Kidney (tissue), 14 donors: ENCODE measurements around the gene NPRL2. TPM values are rescaled to one million over a fixed set of nuclear protein-coding genes. Genes with fewer than 3 reads are reported as not detected.

Experiments used
- DNase-seq, 5 donors: peaks; one replicate each; pipeline ENCODE4 v3.0.0-alpha.2; 2013 to 2020
- FAIRE-seq: peaks from 2 replicates; lab custom pipeline; 2012; peaks lifted over from hg19 to GRCh38; lab: Jason Lieb, UNC
- H3K27ac ChIP-seq, 2 donors: one replicate each; pipeline ENCODE4 v1.7.0; 2013; ENCODE audit warnings: low read depth in 2 of 2, low read length in 2 of 2, inconsistent platforms in 1 of 2
- H3K27me3 ChIP-seq: one replicate; pipeline ENCODE4 v1.7.1; 2013; ENCODE audit warnings: low read length, inconsistent platforms; ENCODE audit not compliant: control insufficient read depth, insufficient read depth
- H3K36me3 ChIP-seq, 3 donors: one replicate each; pipeline versions ENCODE4 v1.7.0 to v1.7.1; 2013; ENCODE audit warnings: low read length in 3 of 3, control low read depth in 1 of 3, inconsistent platforms in 1 of 3; ENCODE audit not compliant: insufficient read depth in 3 of 3, control insufficient read depth in 2 of 3
- H3K4me1 ChIP-seq, 3 donors: one replicate each; pipeline versions ENCODE4 v1.7.0 to v1.7.1; 2013; ENCODE audit warnings: low read length in 3 of 3, inconsistent platforms in 1 of 3, low read depth in 1 of 3; ENCODE audit not compliant: control insufficient read depth in 2 of 3, insufficient read depth in 2 of 3
- H3K4me3 ChIP-seq, 3 donors: one replicate each; pipeline versions ENCODE4 v1.7.0 to v1.8.1; 2013; ENCODE audit warnings: low read length in 3 of 3, control low read depth in 1 of 3, inconsistent platforms in 1 of 3
- H3K9ac ChIP-seq, 3 donors: one replicate each; pipeline versions ENCODE4 v1.7.0 to v1.7.1; 2013; ENCODE audit warnings: low read length in 3 of 3, control low read depth in 1 of 3, inconsistent platforms in 1 of 3
- H3K9me3 ChIP-seq, 3 donors: one replicate each; pipeline versions ENCODE4 v1.7.0 to v1.7.1; 2013; ENCODE audit warnings: low read length in 3 of 3, control low read depth in 1 of 3, inconsistent platforms in 1 of 3; ENCODE audit not compliant: control insufficient read depth in 2 of 3, insufficient read depth in 1 of 3
- intact Hi-C: fragments of 100-400 bp; cut with DNase I; formaldehyde crosslinking; loops from one replicate; pipeline ENCODE4 v1.11.1; 2022
- polyA plus RNA-seq: library from polyadenylated mRNA; stranded (reverse); fragments of 350-450 nt; fragmentation: Illumina TruSeq; extraction: RNeasy Lipid Tissue Mini Kit (QIAGEN cat#74804); gene quantifications from one replicate; pipeline ENCODE4 v1.2.3, GENCODE V29; 2014; ENCODE audit warnings: low read depth, low replicate concordance; ENCODE audit not compliant: insufficient read depth
- total RNA-seq: library from RNA; stranded (reverse); fragmentation: NEBNext Ultra II Directional; extraction: Animal tissue kit (Norgen Biotek cat#: 25700); gene quantifications from one replicate; pipeline ENCODE4 v1.2.1, GENCODE V29; 2021
- TF ChIP-seq, protein P1 (sequence below): IDR thresholded peaks from 3 replicates; pipeline ENCODE4 v1.5.1; 2012; ENCODE audit warnings: mild to moderate bottlenecking, moderate library complexity, borderline replicate concordance; ENCODE audit not compliant: insufficient read depth; ENCODE audit errors: extremely low read depth
- donor health status: control.
- donor health status: control.
- donor health status: control.
- donor health status: control.
- donor health status: control.
- donor health status: DM: yes; HTN: yes; CAD: no.
- donor health status: Normal renal cell carcinoma (clear cell type).

The NPRL2 gene
- total and polyA plus RNA-seq, 2 donors from 2014 or later = 23.5 to 39.8 TPM

DNA sequence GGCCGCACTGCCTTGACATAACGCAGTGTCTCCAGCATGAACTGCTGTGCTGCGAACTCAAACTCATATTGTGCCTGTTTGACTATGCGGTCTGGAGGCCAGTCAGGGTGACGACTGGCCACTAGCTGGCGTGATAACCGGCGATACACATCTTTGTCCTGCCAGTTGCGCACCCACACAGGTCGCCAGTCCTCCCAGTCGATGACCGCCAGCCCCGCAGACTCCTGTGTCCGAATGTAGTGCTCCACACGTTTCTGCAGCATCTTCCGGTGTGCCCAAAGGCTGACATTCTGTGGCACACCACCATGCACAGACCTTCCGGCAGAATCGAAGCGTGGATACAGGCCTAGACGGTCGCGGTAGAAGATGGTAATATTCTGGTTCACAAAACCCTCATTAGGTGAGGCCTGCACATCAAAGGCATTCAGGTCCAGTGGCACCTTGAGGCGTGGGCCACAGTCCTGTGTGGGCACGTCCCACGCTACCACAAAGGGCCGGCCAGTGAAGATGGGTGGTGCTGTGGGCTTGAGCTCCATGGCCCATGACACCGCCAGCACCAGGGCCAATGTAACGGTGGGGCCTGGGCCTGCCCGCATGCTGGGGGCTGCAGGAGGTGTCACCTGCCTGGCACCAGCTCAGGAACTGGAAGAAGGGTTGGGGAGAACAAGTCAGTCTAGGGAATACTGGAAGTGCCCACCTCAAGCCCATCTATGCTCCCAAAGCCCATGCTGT is 30.5 kb downstream of the NPRL2 start:
- Histone ChIP-seq H3K36me3 (peaks cover 6 to 21% (median 14%) of the 10 kb centered on the region in 3 donors), H3K27me3 (no peaks in the 10 kb centered on the region), H3K9ac (peak overlapping the region; percentile 77 to 99 (median 77)), H3K4me1 (peaks cover 3 to 52% (median 30%) of the 10 kb centered on the region in 3 donors), H3K4me3 (peak overlapping the region; percentile 79 to 98 (median 97)), H3K9me3 (no peaks in the 10 kb centered on the region), H3K27ac (peak overlapping the region in 1 of 2 donors; percentile 99)
- intact Hi-C loops = no loop called here
- peak in 2 of 5 donors; percentile 64 to 80 for DNase-seq
- TF ChIP-seq, protein P1, sequence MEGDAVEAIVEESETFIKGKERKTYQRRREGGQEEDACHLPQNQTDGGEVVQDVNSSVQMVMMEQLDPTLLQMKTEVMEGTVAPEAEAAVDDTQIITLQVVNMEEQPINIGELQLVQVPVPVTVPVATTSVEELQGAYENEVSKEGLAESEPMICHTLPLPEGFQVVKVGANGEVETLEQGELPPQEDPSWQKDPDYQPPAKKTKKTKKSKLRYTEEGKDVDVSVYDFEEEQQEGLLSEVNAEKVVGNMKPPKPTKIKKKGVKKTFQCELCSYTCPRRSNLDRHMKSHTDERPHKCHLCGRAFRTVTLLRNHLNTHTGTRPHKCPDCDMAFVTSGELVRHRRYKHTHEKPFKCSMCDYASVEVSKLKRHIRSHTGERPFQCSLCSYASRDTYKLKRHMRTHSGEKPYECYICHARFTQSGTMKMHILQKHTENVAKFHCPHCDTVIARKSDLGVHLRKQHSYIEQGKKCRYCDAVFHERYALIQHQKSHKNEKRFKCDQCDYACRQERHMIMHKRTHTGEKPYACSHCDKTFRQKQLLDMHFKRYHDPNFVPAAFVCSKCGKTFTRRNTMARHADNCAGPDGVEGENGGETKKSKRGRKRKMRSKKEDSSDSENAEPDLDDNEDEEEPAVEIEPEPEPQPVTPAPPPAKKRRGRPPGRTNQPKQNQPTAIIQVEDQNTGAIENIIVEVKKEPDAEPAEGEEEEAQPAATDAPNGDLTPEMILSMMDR = no peak
- no peak for FAIRE-seq

DNA sequence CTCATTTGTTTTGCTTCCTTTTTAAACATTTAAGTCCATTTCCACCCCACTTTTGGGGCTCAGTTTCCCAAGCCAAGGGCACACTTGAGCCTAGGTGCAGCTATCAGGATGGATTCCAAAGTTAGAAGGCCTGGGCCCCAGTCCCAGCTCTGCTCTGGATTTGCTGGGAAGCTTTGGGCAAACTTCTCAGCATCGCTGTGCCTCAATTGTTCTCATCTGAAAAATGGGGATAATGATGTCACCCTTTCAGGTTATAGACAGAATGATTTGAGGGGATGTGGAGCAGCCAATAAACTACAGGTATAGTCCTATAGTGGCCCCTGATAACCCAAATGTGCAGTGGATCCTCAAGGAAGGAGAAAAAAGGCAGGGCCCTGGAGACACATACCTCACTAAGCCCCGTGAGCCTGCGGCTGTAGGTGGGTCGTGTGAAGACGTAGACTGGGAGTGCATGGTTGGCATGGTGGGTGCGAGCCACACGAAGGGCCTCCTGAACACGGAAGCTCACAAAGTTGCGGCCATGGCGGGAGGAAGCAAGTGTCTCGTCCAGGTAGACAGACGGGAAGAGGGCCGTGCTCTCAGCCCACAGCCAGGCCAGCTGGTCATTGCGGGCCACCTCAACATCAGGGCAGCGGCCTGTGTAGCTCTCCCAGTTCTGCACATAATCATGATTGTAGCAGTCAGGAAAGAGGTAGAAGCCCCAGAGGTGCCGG is 31.2 kb downstream of the NPRL2 start:
- peaks cover 3 to 49% (median 29%) of the 10 kb centered on the region in 3 donors for H3K4me1 ChIP-seq
- peak overlapping the region in 2 of 3 donors; percentile 12 to 99 for H3K9ac ChIP-seq
- TF ChIP-seq, protein P1 = no peak
- peak overlapping the region; percentile 2 to 98 (median 97) for H3K4me3 ChIP-seq
- intact Hi-C loops = no loop called here
- DNase-seq = peak in 1 of 5 donors; percentile 56
- H3K27me3 ChIP-seq = no peaks in the 10 kb centered on the region
- peaks cover 6 to 21% (median 14%) of the 10 kb centered on the region in 3 donors for H3K36me3 ChIP-seq
- no peak overlapping the region for H3K27ac ChIP-seq
- no peaks in the 10 kb centered on the region for H3K9me3 ChIP-seq
- FAIRE-seq = no peak

DNA sequence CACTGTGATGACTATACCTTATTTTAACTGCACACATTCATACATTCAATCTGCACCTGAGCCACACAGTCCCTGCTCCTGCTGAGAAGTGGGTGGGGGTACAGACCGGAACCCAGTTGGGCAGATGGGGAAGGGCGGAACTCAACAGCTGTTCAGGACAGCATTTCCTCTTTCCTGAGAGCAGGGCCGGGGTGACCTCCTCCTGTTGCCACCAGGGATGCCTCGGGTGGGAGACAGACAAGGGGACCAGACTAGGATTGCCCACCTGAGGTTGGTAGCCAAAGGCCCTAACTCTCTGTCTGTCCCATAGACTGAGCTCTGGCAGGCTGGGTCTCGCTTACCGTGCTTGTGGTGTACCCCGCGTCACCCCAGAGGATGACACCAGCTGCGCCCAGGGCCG is 32.0 kb downstream of the NPRL2 start:
- Histone ChIP-seq H3K27ac (peak overlapping the region in 1 of 2 donors; percentile 39), H3K27me3 (no peaks in the 10 kb centered on the region), H3K4me3 (peak overlapping the region in 2 of 3 donors; percentile 13 to 16), H3K4me1 (peaks cover 3 to 42% (median 21%) of the 10 kb centered on the region in 3 donors), H3K36me3 (peaks cover 6 to 18% (median 14%) of the 10 kb centered on the region in 3 donors), H3K9ac (peak overlapping the region in 1 of 3 donors; percentile 16), H3K9me3 (no peaks in the 10 kb centered on the region)
- intact Hi-C loops = no loop called here
- TF ChIP-seq, protein P1 = no peak
- no peak for FAIRE-seq
- no peak for DNase-seq
